ENCODE results near the gene MAP3K13.
"Not testable (repeated sequence)": the region's sequence is repeated elsewhere in the genome, so short reads cannot be mapped to it uniquely, and the experiment has no call there.

The MAP3K13 gene

GRCh38 chr3:185457376-185457775 lies 94.4 kb downstream of the MAP3K13 start:
- no peak for DNase-seq

- no peak for DNase-seq
Observed at GRCh38 chr3:185460309-185460708, 97.4 kb downstream of the MAP3K13 start.

- DNase-seq = no peak
Observed at GRCh38 chr3:185460719-185461350, 97.9 kb downstream of the MAP3K13 start.

GRCh38 chr3:185465471-185465870 lies 102.5 kb downstream of the MAP3K13 start:
- no peak for DNase-seq

DNA sequence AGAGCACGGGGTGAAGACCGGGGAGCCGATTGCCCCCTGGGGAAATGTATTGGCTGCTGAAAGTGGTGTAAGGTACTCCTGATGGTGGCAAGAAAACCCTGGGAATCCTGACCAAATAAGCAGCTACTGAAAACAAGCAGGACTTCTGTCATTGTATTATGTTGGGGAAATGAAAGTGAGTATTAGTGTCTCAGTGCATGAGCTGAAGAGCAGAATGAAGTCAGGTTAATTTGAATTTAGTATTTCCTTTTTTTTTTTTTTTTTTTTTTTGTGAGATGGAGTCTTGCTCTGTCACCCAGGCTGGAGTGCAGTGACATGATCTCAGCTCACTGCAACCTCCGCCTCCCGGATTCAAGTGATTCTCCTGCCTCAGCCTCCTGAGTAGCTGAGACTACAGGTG lies 103.2 kb downstream of the MAP3K13 start:
- DNase-seq = not testable (repeated sequence)

DNA sequence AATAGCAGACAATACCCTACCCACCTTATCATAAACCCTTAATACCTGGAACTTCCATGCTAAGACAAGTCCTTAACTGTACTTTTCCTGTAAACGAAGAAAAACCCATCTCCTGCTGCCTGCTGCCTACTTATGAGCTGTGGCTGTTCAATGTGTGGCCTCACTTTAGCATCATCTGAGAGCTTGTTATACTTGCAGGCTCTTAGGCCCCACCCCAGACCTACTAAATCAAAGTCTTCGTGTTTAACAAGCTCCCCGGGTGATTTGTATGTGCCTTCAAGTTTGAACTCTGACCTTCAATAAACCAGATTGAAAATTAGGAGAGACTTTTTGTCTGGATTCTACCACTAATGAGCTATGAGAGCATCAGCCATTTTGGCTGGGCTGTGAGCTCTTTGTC lies 106.6 kb downstream of the MAP3K13 start:
- no peak for DNase-seq

GRCh38 chr3:185470323-185470722 lies 107.4 kb downstream of the MAP3K13 start:
- DNase-seq = no peak

DNA sequence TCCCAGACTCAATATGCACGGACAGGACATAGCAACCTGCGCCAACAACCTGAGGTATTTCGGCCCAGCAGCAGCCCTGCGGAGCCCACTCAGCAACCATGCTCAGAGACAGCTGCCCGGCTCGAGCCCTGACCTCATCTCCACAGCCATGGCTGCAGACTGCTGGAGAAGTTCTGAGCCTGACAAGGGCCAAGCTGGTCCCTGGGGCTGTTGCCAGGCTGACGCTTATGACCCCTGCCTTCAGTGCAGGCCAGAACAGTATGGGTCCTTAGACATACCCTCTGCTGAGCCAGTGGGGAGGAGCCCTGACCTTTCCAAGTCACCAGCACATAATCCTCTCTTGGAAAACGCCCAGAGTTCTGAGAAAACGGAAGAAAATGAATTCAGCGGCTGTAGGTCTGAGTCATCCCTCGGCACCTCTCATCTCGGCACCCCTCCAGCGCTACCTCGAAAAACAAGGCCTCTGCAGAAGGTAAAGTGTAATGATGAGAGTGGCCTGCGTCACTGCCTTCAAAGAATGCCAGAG lies 110.4 kb downstream of the MAP3K13 start:
- no peak for DNase-seq

DNA sequence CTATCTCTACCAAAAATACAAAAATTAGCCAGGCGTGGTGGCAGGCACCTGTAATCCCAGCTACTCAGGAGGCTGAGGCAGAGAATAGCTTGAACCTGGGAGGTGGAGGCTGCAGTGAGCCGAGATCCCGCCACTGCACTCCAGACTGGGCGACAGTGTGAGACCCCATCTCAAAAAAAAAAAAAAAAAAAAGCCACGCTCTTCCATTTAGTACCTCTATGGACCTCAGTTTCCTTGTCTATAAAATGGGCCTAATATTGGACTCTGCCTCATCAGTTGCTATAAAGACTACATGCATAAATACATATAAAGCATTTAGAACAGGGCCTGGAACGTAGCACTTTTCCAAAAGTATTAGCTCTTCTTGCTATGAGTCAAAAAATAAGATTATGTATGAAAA lies 112.0 kb downstream of the MAP3K13 start:
- not testable (repeated sequence) for DNase-seq

- no peak for DNase-seq
Observed at GRCh38 chr3:185477316-185477715, 114.4 kb downstream of the MAP3K13 start.

DNA sequence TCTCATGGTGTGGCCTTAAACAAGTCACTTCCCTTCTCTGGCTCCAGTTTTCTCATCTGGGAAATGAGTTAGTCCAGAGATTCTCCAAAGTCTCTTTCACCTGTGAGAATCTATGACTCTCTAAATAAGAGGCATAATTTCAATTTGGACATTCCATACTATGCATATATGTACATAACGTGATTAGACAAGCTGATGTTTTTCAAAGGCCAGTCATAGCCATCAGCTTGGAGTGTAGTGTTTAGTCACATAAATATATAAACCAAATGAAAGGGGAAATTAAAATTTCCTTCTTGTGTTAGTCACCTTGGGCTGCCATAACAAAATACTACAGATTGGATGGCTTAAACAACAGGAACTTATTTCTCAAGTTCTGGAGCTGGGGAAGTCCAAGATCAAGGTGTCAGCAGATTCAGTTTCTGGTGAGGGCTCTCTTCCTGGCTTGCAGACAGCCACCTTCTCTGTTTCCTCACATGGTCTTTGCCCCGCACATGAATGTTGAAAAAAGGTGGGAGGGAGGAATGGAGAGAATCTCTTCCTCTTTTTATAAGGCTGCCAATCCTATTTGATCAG lies 116.5 kb downstream of the MAP3K13 start:
- DNase-seq = no peak

GRCh38 chr3:185484296-185484695 lies 121.4 kb downstream of the MAP3K13 start:
- no peak for DNase-seq

- DNase-seq = no peak
Observed at GRCh38 chr3:185486394-185486793, 123.5 kb downstream of the MAP3K13 start.

DNA sequence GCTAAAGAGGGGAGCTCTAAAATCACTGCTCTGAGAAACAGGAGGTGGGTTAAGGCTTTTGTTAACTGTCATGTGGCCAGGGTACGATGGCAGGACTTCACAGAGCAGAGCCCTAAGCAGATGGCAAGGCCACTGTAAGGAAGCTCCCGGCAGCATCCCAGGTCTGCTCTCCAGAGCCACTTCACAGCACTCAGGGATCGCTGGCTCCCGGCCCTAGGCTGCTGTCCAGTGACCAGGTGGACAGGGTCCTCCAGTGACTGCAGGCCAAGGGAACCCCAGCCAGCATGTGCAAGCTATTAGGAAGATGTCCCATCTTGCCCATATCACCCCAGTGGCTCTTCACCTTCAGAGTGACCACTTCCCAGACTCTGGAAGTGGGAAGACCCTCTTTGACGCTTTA lies 125.5 kb downstream of the MAP3K13 start:
- no peak for DNase-seq

GRCh38 chr3:185489462-185489861 lies 126.5 kb downstream of the MAP3K13 start:
- no peak for DNase-seq

- no peak for DNase-seq
Observed at GRCh38 chr3:185490241-185490640, 127.3 kb downstream of the MAP3K13 start.

DNA sequence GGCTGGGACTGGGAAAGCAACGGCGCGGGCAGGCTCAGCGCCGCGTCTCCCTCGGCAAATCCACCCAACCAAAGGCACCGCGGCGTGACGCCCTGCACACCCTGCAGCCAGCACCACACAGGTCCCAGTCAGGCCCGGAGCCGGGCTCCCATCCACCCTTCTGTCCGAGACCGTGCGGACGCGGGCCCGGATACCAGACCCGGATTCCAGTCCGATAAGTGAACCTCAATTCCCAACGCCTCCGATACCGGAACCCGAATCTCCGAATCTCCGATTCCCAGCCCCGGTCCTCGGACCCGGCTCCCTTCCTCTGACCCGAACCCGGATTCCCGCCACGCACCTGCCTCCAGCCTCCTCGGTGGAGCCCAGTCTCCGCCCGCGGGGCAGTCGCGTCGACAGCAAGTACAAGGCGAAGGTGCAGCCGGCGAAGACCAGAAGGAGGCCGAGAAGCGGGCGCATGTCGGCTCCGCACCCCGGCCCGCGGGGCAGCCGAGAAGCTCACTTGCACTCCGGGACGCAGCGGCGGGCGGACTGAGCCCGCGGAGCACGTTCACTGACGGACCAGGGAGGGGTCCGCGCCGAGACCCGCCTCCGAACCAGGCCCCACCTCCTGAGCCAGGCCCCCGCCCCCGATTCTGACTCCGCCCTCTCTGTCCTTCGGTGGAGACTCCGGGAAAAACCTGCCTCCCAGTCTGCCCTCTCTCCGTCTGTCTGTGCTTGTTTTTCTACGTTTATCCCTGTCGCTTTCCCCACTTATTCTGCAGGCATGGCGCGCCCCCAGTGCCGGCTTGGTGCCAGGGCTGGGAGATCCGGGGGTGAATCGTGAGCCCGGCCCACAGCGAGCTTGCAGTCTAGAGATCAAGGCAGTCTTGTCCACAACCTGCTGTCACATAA lies 135.8 kb downstream of the MAP3K13 start, which contains the start of gene TMEM41A:
TSS of gene TMEM41A (minus strand) at position 533 of the 894 bp plus-strand sequence. CDS start at position 459, 74 bp downstream.
- peak; percentile 43 for DNase-seq

- DNase-seq = no peak
Observed at GRCh38 chr3:185502987-185503386, 140.1 kb downstream of the MAP3K13 start.

GRCh38 chr3:185503521-185503920 lies 140.6 kb downstream of the MAP3K13 start:
- DNase-seq = no peak

- DNase-seq = no peak
Observed at GRCh38 chr3:185504636-185505035, 141.7 kb downstream of the MAP3K13 start.

GRCh38 chr3:185507883-185508282 lies 144.9 kb downstream of the MAP3K13 start:
- no peak for DNase-seq

DNA sequence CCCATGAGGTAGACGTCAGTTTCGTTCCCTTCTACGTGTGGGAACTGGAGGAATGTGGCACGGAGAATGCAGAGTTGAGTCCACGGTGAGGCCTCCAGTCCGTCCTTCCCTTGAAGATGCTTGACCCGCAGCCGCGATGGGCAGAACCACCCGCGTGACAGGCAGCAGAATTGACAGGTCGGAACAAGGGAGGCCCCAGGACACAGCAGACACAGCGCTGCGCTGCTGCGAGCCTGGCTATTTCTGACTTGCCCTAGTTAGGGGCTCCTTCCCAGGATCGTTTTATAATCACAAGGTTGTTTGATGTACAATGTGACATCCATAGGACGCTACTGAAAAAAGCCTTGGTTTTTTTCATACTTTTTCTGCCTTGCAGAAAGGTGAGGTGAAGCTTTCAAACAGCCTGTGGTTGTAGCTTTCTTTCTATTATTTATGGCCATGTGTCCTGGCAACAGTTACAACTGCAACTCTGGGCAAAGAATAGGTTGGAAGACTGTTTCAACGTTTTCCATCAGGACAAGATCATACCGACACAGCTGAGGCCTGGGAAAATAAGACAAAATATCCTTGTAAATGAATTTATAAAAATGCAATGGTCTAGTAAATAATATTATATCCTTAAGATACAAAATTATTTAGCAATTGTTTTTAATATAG lies 145.5 kb downstream of the MAP3K13 start:
- DNase-seq = no peak

- no peak for DNase-seq
Observed at GRCh38 chr3:185511711-185512110, 148.8 kb downstream of the MAP3K13 start.
